Esophagus muscularis mucosa (tissue), 4 donors: Measurements from ENCODE around the gene MYO16. TPM values are rescaled to one million over a fixed set of nuclear protein-coding genes. Genes with fewer than 3 reads are reported as not detected.

Experiments
- DNase-seq: peaks from one replicate; pipeline ENCODE4 v3.0.0-alpha.2; 2017; ENCODE audit errors: extremely low spot score
- H3K27ac ChIP-seq, 4 donors: fragments of 200-600 bp; sonication (generic); replicated peaks in 1 of 4; 1 replicate in 3 of 4; 2 replicates in 1 of 4; pipeline ENCODE4 v1.5.1; 2016 to 2019; ENCODE audit warnings: mild to moderate bottlenecking in 1 of 4
- H3K27me3 ChIP-seq, 4 donors: fragments of 200-600 bp; sonication (generic); one replicate each; pipeline versions ENCODE4 v1.5.1 to v1.6.0; 2016 to 2019
- H3K36me3 ChIP-seq, 4 donors: fragments of 200-600 bp; sonication (generic); one replicate each; pipeline ENCODE4 v1.5.1; 2016 to 2019
- H3K4me1 ChIP-seq, 4 donors: fragments of 200-600 bp; sonication (generic); one replicate each; pipeline ENCODE4 v1.5.1; 2016 to 2019
- H3K4me3 ChIP-seq, 4 donors: fragments of 200-600 bp; sonication (generic); 1 replicate in 2 of 4; 2 replicates in 2 of 4; pipeline ENCODE4 v1.5.1; 2016 to 2019; ENCODE audit warnings: mild to moderate bottlenecking in 4 of 4, moderate library complexity in 1 of 4
- H3K9me3 ChIP-seq, 4 donors: fragments of 200-600 bp; sonication (generic); 1 replicate in 3 of 4; 2 replicates in 1 of 4; pipeline ENCODE4 v1.5.1; 2016 to 2019
- EP300 ChIP-seq: sonication (generic); formaldehyde crosslinking; IDR thresholded peaks from one replicate; pipeline ENCODE4 v1.6.1; 2017; ENCODE audit warnings: antibody characterized with exemption
- POLR2A ChIP-seq: fragments of 450-650 bp; IDR thresholded peaks from one replicate; pipeline ENCODE4 v1.6.1; 2017; ENCODE audit warnings: antibody characterized with exemption, moderate library complexity, mild to moderate bottlenecking, low read depth
- POLR2AphosphoS5 ChIP-seq, 2 donors: sonication (generic); formaldehyde crosslinking; IDR thresholded peaks; one replicate each; pipeline ENCODE4 v1.6.1; 2017; ENCODE audit warnings: antibody characterized with exemption in 2 of 2
- WGBS: methylation state at CpG from one replicate; pipeline ENCODE4 v1.1.5; 2018; 5-methylcytosine and 5-hydroxymethylcytosine counted together
- intact Hi-C: fragments of 100-400 bp; cut with DNase I; formaldehyde crosslinking; loops from one replicate; pipeline ENCODE4 v1.15.1; 2023
- total RNA-seq, 4 donors: library from RNA; depleted of rRNA; stranded (reverse); fragments of >200 nt; gene quantifications; one replicate each; pipeline versions ENCODE4 v1.1.0 to v1.2.1, GENCODE V29; 2016
- TF ChIP-seq, protein P1 (sequence below), 3 experiments: fragments of 200-600 bp in 2 of 3; fragments of 450-650 bp in 1 of 3; sonication (generic) in 2 of 3; IDR thresholded peaks; one replicate each; pipeline ENCODE4 v1.5.1; 2017 to 2019; ENCODE audit warnings: antibody characterized with exemption in 3 of 3, mild to moderate bottlenecking in 2 of 3, moderate library complexity in 1 of 3

The MYO16 gene
- total RNA-seq, 4 donors from 2014 or later: 1.2 to 3.7 (median 1.8) TPM

DNA sequence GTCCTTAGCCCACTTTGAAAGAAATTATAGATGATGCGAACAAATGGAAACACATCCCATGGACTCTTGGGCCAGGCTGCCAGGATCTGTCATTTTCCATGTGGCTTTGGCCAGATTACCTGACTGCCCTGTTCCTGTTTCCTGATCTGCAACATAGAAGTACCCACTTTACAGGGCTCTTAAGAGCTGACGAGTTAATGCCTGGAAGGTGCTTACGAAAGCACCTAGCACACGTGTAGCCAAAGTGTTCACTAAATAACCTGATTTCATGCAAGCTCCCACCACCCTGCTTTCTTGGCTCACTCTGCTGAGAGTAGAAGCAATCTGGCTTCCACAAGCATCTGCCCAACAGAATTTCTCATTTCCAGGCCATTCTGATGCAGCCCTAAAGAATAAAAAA is 575.2 kb downstream of the MYO16 start:
- H3K9me3 ChIP-seq: no peaks in the 10 kb centered on the region
- no peak overlapping the region for H3K4me3 ChIP-seq
- no peaks in the 10 kb centered on the region for H3K36me3 ChIP-seq
- 84% methylated on average over 4 of the region's 4 CpGs for WGBS
- DNase-seq: no peak
- H3K27me3 ChIP-seq: no peaks in the 10 kb centered on the region
- no peak overlapping the region for H3K27ac ChIP-seq
- no peaks in the 10 kb centered on the region for H3K4me1 ChIP-seq
- intact Hi-C loops: no loop called here
- TF ChIP-seq POLR2A: no peak
- TF ChIP-seq, protein P1, sequence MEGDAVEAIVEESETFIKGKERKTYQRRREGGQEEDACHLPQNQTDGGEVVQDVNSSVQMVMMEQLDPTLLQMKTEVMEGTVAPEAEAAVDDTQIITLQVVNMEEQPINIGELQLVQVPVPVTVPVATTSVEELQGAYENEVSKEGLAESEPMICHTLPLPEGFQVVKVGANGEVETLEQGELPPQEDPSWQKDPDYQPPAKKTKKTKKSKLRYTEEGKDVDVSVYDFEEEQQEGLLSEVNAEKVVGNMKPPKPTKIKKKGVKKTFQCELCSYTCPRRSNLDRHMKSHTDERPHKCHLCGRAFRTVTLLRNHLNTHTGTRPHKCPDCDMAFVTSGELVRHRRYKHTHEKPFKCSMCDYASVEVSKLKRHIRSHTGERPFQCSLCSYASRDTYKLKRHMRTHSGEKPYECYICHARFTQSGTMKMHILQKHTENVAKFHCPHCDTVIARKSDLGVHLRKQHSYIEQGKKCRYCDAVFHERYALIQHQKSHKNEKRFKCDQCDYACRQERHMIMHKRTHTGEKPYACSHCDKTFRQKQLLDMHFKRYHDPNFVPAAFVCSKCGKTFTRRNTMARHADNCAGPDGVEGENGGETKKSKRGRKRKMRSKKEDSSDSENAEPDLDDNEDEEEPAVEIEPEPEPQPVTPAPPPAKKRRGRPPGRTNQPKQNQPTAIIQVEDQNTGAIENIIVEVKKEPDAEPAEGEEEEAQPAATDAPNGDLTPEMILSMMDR (IDR thresholded peaks at IDR 0.05): no peak
- no peak for TF ChIP-seq EP300
- TF ChIP-seq POLR2AphosphoS5 (IDR thresholded peaks at IDR 0.05): no peak

DNA sequence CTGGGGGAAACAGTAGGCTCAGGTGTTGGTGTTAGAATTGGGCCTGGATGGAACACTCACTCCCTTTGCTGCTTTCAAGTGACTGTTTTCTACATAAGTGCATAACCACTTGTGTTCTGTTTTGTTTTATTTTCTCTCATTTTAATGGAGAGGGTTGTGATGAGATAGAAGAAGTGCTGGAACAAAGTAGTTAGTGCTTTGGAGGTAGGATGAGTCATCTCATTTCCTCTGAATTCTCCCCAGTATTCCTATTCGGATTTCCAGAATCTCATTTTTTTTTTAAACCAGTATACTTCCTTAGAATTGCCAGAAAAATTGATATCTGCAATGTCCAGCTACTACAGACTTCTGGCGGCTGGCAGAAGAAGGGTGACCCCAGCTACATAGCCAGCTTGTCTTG is 575.9 kb downstream of the MYO16 start:
- no peaks in the 10 kb centered on the region for H3K36me3 ChIP-seq
- TF ChIP-seq, protein P1 (IDR thresholded peaks at IDR 0.05): no peak
- TF ChIP-seq EP300 (no peak), POLR2AphosphoS5 (IDR thresholded peaks at IDR 0.05) (no peak), POLR2A (no peak)
- intact Hi-C loops: no loop called here
- H3K27ac ChIP-seq: no peak overlapping the region
- no peaks in the 10 kb centered on the region for H3K9me3 ChIP-seq
- DNase-seq: no peak
- no peaks in the 10 kb centered on the region for H3K27me3 ChIP-seq
- H3K4me3 ChIP-seq: no peak overlapping the region
- WGBS: 77% methylated on average over 2 of the region's 2 CpGs
- H3K4me1 ChIP-seq: no peaks in the 10 kb centered on the region

DNA sequence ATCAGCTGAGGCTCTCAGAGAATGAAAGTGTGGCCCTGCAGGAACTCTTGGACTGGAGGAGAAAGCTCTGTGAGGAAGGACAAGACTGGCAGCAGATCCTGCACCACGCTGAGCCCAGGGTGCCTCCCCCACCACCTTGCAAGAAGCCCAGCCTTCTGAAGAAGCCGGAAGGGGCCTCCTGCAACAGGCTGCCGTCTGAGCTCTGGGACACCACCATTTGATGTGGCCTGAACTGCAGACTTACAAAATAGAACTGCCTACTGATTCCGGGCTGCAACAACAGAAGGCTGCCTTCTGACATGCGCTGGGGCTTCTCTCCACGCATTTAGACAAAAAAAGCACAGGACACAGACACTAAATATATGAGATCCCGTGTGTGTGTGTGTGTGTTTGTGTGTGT is 577.2 kb downstream of the MYO16 start:
- intact Hi-C loops: no loop called here
- DNase-seq: no peak
- no peaks in the 10 kb centered on the region for H3K4me1 ChIP-seq
- no peaks in the 10 kb centered on the region for H3K27me3 ChIP-seq
- 83% methylated on average over 7 of the region's 7 CpGs for WGBS
- H3K4me3 ChIP-seq: no peak overlapping the region
- no peak overlapping the region for H3K27ac ChIP-seq
- H3K9me3 ChIP-seq: no peaks in the 10 kb centered on the region
- TF ChIP-seq EP300 (no peak), POLR2AphosphoS5 (IDR thresholded peaks at IDR 0.05) (no peak), POLR2A (no peak)
- TF ChIP-seq, protein P1 (IDR thresholded peaks at IDR 0.05): no peak
- H3K36me3 ChIP-seq: no peaks in the 10 kb centered on the region

DNA sequence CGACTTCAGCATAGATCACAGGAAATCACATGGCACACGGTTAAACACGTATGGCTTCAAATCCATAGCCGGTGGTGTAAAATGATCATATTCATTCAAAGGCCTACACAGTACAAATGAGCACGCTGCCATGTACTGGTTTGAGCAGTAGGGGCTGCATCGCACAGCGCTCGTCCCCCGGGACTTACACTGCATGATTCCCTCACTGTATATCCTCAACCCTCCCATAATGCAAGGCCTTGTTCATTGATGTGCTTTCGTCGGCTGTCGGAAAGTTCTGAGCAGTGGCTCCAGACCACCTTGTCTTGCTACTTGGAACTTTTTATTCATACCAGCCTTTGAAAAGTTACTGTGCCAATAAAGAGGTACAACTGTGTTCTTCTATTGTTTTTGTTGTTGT is 578.2 kb downstream of the MYO16 start:
- intact Hi-C loops: no loop called here
- 97% methylated on average over 12 of the region's 12 CpGs for whole genome bisulfite sequencing
- no peak overlapping the region for H3K27ac ChIP-seq

DNA sequence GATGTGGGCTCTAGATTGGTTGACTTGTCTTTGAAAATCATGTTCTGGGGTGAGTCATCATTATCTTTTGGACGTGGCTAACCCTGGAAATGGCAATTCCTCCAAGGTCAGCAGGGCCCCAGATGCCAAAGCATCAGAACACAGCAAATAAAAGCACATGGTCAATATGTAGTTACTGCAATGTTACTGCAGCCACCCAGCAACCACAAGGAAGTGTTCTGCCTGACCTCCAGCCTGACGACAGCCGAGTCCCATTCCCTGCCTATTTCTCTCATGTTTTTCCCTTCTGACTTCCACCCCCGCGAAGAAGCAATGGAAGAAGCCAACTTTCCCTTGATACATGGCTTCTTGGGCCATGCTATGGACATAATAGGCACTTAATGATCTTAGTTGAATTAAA is 579.1 kb downstream of the MYO16 start:
- Histone ChIP-seq H3K36me3 (no peaks in the 10 kb centered on the region), H3K4me3 (no peak overlapping the region), H3K27me3 (no peaks in the 10 kb centered on the region), H3K27ac (no peak overlapping the region), H3K9me3 (no peaks in the 10 kb centered on the region), H3K4me1 (no peaks in the 10 kb centered on the region)
- TF ChIP-seq POLR2A: no peak
- TF ChIP-seq, protein P1 (IDR thresholded peaks at IDR 0.05): no peak
- TF ChIP-seq POLR2AphosphoS5 (IDR thresholded peaks at IDR 0.05): no peak
- TF ChIP-seq EP300: no peak
- DNase-seq: no peak
- intact Hi-C loops: no loop called here
- WGBS: 96% methylated on average over 5 of the region's 5 CpGs

More for the DNA sequence above, 578.2 kb downstream of the MYO16 start:
- no peak for DNase-seq
- no peaks in the 10 kb centered on the region for H3K36me3 ChIP-seq
- H3K4me3 ChIP-seq: no peak overlapping the region
- no peaks in the 10 kb centered on the region for H3K9me3 ChIP-seq
- no peaks in the 10 kb centered on the region for H3K27me3 ChIP-seq
- H3K4me1 ChIP-seq: no peaks in the 10 kb centered on the region
- TF ChIP-seq POLR2A (no peak), POLR2AphosphoS5 (IDR thresholded peaks at IDR 0.05) (no peak), EP300 (no peak)
- TF ChIP-seq, protein P1 (IDR thresholded peaks at IDR 0.05): no peak
